SK-N-SH (cell line): ENCODE data around the gene SERTAD2.

Experiments used
- CHD2 ChIP-seq: fragments of 150-350 bp; IDR thresholded peaks from 2 replicates; pipeline ENCODE4 v1.6.1; 2018; ENCODE audit warnings: low read length; ENCODE audit not compliant: partially characterized antibody
- CTCF ChIP-seq: fragments of 200-600 bp; sonication (generic); IDR thresholded peaks from 2 replicates; pipeline ENCODE4 v1.6.1; 2017; ENCODE audit warnings: antibody characterized with exemption, mild to moderate bottlenecking, moderate library complexity
- FOXJ3 ChIP-seq: sonication (generic); formaldehyde crosslinking; IDR thresholded peaks from 2 replicates; pipeline ENCODE4 v1.5.1; 2020; ENCODE audit warnings: mild to moderate bottlenecking, missing genetic modification reagents
- FOXM1 ChIP-seq: IDR thresholded peaks from 2 replicates; pipeline ENCODE4 v1.4.0; 2012; ENCODE audit warnings: low read depth, mild to moderate bottlenecking
- GABPA ChIP-seq: IDR thresholded peaks from 2 replicates; pipeline ENCODE4 v1.4.0; 2012; ENCODE audit warnings: low read depth, mild to moderate bottlenecking
- PBX3 ChIP-seq: IDR thresholded peaks from 2 replicates; pipeline ENCODE4; 2012
- POLR2AphosphoS5 ChIP-seq: IDR thresholded peaks from 2 replicates; pipeline ENCODE4 v1.6.1; 2012; ENCODE audit warnings: low read depth, low read length
- REST ChIP-seq: IDR thresholded peaks from 2 replicates; pipeline ENCODE4 v1.6.1; 2012; ENCODE audit warnings: mild to moderate bottlenecking, low read depth, low read length, moderate library complexity
- RFX5 ChIP-seq: IDR thresholded peaks from 2 replicates; pipeline ENCODE4 v1.6.1; 2012; ENCODE audit warnings: mild to moderate bottlenecking, improper control_type of control experiment, low read length
- RXRA ChIP-seq: IDR thresholded peaks from 2 replicates; pipeline ENCODE4 v1.4.0; 2012; ENCODE audit warnings: low read depth, mild to moderate bottlenecking, borderline replicate concordance
- TAF1 ChIP-seq: IDR thresholded peaks from 2 replicates; pipeline ENCODE4 v1.6.1; 2012; ENCODE audit warnings: low read depth, mild to moderate bottlenecking, low read length, moderate library complexity, borderline replicate concordance
- USF1 ChIP-seq: IDR thresholded peaks from 2 replicates; pipeline ENCODE4 v1.4.0; 2012; ENCODE audit warnings: low read depth, borderline replicate concordance

GRCh38 chr2:64586883-64587481 is 66.7 kb downstream of the SERTAD2 start:
- TF ChIP-seq POLR2AphosphoS5: no peak
- peak; percentile 76 for TF ChIP-seq CTCF
- no peak for TF ChIP-seq RXRA
- TF ChIP-seq CHD2: no peak
- TF ChIP-seq TAF1: no peak
- TF ChIP-seq FOXJ3 (CRISPR knock-in tag): no peak
- TF ChIP-seq USF1: no peak
- TF ChIP-seq RFX5: no peak
- TF ChIP-seq REST: no peak
- no peak for TF ChIP-seq GABPA
- no peak for TF ChIP-seq FOXM1
- no peak for TF ChIP-seq PBX3
